Motor neuron (in vitro differentiated cells): ENCODE measurements around the gene HSPBAP1. TPM values are rescaled to one million over a fixed set of nuclear protein-coding genes. Genes with fewer than 3 reads are reported as not detected.
"Not testable (repeated sequence)": the region's sequence is repeated elsewhere in the genome, so short reads cannot be mapped to it uniquely, and the experiment has no call there.

ENCODE experiments used
- ATAC-seq, 8 experiments: fragments of 200-7000 bp; cut with Tn5 transposase; replicated peaks in 6 of 8; 2 replicates each; pipeline ENCODE4 v1.8.0; 2021; ENCODE audit warnings: mild to moderate bottlenecking in 8 of 8, moderate library complexity in 8 of 8
- H3K27ac ChIP-seq, 2 donors: fragments of 250-450 bp; sonication (Bioruptor Pico); 2 replicates each; pipeline ENCODE4 v1.9.0; 2021; ENCODE audit warnings: antibody characterized with exemption in 2 of 2, mild to moderate bottlenecking in 2 of 2, moderate library complexity in 1 of 2
- H3K4me1 ChIP-seq, 2 donors: fragments of 250-450 bp; sonication (Bioruptor Pico); replicated peaks in 1 of 2; 2 replicates each; pipeline ENCODE4 v1.6.1; 2021; ENCODE audit warnings: antibody characterized with exemption in 2 of 2, mild to moderate bottlenecking in 2 of 2, moderate library complexity in 1 of 2
- H3K4me3 ChIP-seq, 5 donors: fragments of 250-450 bp; sonication (Bioruptor Pico); 2 replicates each; pipeline ENCODE4 v1.9.0; 2021; ENCODE audit warnings: antibody characterized with exemption in 5 of 5, mild to moderate bottlenecking in 5 of 5, moderate library complexity in 4 of 5
- whole genome bisulfite sequencing, 10 experiments: fragments of 450-650 bp; shearing (Covaris generic); methylation state at CpG; one replicate each; pipeline ENCODE4 v1.0.0; 2022; 5-methylcytosine and 5-hydroxymethylcytosine counted together
- in situ Hi-C, 9 experiments: fragments of 400-800 bp; cut with MboI; loops; one replicate each; pipeline ENCODE4 v1.15.0; 2021; ENCODE audit warnings: low sequenced_read_pairs in 9 of 9, low pct_unique_long_range_greater_than_20kb in 2 of 9; ENCODE audit not compliant: unreplicated experiment in 9 of 9
- total RNA-seq, 8 experiments: library from RNA; unstranded; fragments of 300-600 nt; gene quantifications; 2 replicates each; pipeline versions ENCODE4 v1.2.3 to v1.2.4, GENCODE V29; 2022

The HSPBAP1 gene
- total RNA-seq, 8 experiments from 2014 or later = 4.3 to 37.5 (median 7.2) TPM

GRCh38 chr3:122719273-122719921 lies 74.2 kb downstream of the HSPBAP1 start:
- H3K4me3 ChIP-seq = no peak overlapping the region
- in situ Hi-C loops = no loop called here
- 10 to 100% (median 70%) methylated on average over 1 to 3 of the region's 3 CpGs; no CpG with 5 or more reads in 2 of the 10 experiments for WGBS, 10 experiments
- ATAC-seq = no peak
- H3K27ac ChIP-seq = no peak overlapping the region
- no peaks in the 10 kb centered on the region for H3K4me1 ChIP-seq

GRCh38 chr3:122716667-122717066 lies 77.0 kb downstream of the HSPBAP1 start:
- 33 to 100% (median 88%) methylated on average over 1 to 4 of the region's 4 CpGs; no CpG with 5 or more reads in 1 of the 10 experiments for WGBS, 10 experiments
- Histone ChIP-seq H3K27ac (no peak overlapping the region), H3K4me3 (no peak overlapping the region), H3K4me1 (no peaks in the 10 kb centered on the region)
- no peak for ATAC-seq
- in situ Hi-C loops = no loop called here

GRCh38 chr3:122714273-122714672 lies 79.4 kb downstream of the HSPBAP1 start:
- WGBS, 10 experiments = 65 to 100% (median 87%) methylated on average over 2 to 3 of the region's 3 CpGs; no CpG with 5 or more reads in 2 of the 10 experiments
- Histone ChIP-seq H3K27ac (no peak overlapping the region), H3K4me3 (no peak overlapping the region), H3K4me1 (no peaks in the 10 kb centered on the region)
- in situ Hi-C loops = no loop called here
- peak in 2 of 8 experiments; percentile 63 to 84 for ATAC-seq

GRCh38 chr3:122710616-122711251 lies 82.9 kb downstream of the HSPBAP1 start:
- ATAC-seq, H3K4me3 ChIP-seq, in situ Hi-C loops, H3K27ac ChIP-seq, H3K4me1 ChIP-seq: not testable (repeated sequence)
- 80 to 100% (median 100%) methylated on average over 1 of the region's 1 CpG; no CpG with 5 or more reads in 4 of the 10 experiments for WGBS, 10 experiments

- no peak overlapping the region for H3K4me3 ChIP-seq
- peak in 1 of 8 experiments; percentile 19 for ATAC-seq
- H3K27ac ChIP-seq = no peak overlapping the region
- in situ Hi-C loops = no loop called here
- no peaks in the 10 kb centered on the region for H3K4me1 ChIP-seq
- 60 to 100% (median 100%) methylated on average over 1 of the region's 1 CpG; no CpG with 5 or more reads in 3 of the 10 experiments for WGBS, 10 experiments
Observed at GRCh38 chr3:122705379-122705778, 88.3 kb downstream of the HSPBAP1 start.

GRCh38 chr3:122700193-122700592 lies 93.4 kb downstream of the HSPBAP1 start:
- Histone ChIP-seq H3K4me3 (no peak overlapping the region), H3K27ac (no peak overlapping the region), H3K4me1 (no peaks in the 10 kb centered on the region)
- 50 to 100% (median 84%) methylated on average over 1 to 2 of the region's 2 CpGs for WGBS, 10 experiments
- in situ Hi-C loops = no loop called here
- ATAC-seq = no peak

GRCh38 chr3:122697952-122698620 lies 95.5 kb downstream of the HSPBAP1 start:
- H3K4me3 ChIP-seq = no peak overlapping the region
- no peak overlapping the region for H3K27ac ChIP-seq
- 0 to 100% (median 63%) methylated on average over 1 to 2 of the region's 2 CpGs; no CpG with 5 or more reads in 2 of the 10 experiments for WGBS, 10 experiments
- ATAC-seq = peak in 3 of 8 experiments; percentile 95 to 99 (median 99)
- in situ Hi-C loops = loop anchor here in 2 of 9 experiments (25.0 kb wide), 1 partner anchor 261 kb away; no protein-coding TSS in a partner anchor
- H3K4me1 ChIP-seq = no peaks in the 10 kb centered on the region

GRCh38 chr3:122695927-122696561 lies 97.6 kb downstream of the HSPBAP1 start:
- ATAC-seq = no peak
- Histone ChIP-seq H3K4me1 (no peaks in the 10 kb centered on the region), H3K27ac (no peak overlapping the region), H3K4me3 (no peak overlapping the region)
- in situ Hi-C loops = loop anchor here in 2 of 9 experiments (25.0 kb wide), 1 partner anchor 259 kb away; no protein-coding TSS in a partner anchor

- WGBS, 10 experiments = 55 to 100% (median 82%) methylated on average over 1 to 7 of the region's 7 CpGs; no CpG with 5 or more reads in 1 of the 10 experiments
- in situ Hi-C loops = loop anchor here in 2 of 9 experiments (25.0 kb wide), 1 partner anchor 258 kb away; no protein-coding TSS in a partner anchor
- H3K27ac ChIP-seq = no peak overlapping the region
- no peak for ATAC-seq
- H3K4me1 ChIP-seq = no peaks in the 10 kb centered on the region
- no peak overlapping the region for H3K4me3 ChIP-seq
Observed at GRCh38 chr3:122694966-122695365, 98.7 kb downstream of the HSPBAP1 start.

- no peak for ATAC-seq
- Histone ChIP-seq H3K27ac (no peak overlapping the region), H3K4me1 (no peaks in the 10 kb centered on the region), H3K4me3 (no peak overlapping the region)
- in situ Hi-C loops = loop anchor here in 2 of 9 experiments (25.0 kb wide), 1 partner anchor 255 kb away; no protein-coding TSS in a partner anchor
- 67 to 100% (median 90%) methylated on average over 1 to 3 of the region's 3 CpGs; no CpG with 5 or more reads in 1 of the 10 experiments for WGBS, 10 experiments
Observed at GRCh38 chr3:122692674-122693073, 101.0 kb downstream of the HSPBAP1 start.

GRCh38 chr3:122691195-122691594 lies 102.4 kb downstream of the HSPBAP1 start:
- peak in 3 of 8 experiments; percentile 55 to 81 (median 58) for ATAC-seq
- in situ Hi-C loops = loop anchor here in 2 of 9 experiments (25.0 kb wide), 1 partner anchor 254 kb away; no protein-coding TSS in a partner anchor
- Histone ChIP-seq H3K4me3 (no peak overlapping the region), H3K4me1 (no peaks in the 10 kb centered on the region), H3K27ac (no peak overlapping the region)
- 70 to 100% (median 94%) methylated on average over 1 to 4 of the region's 4 CpGs; no CpG with 5 or more reads in 2 of the 10 experiments for WGBS, 10 experiments

- 75 to 100% (median 90%) methylated on average over 1 of the region's 1 CpG; no CpG with 5 or more reads in 3 of the 10 experiments for WGBS, 10 experiments
- Histone ChIP-seq H3K4me1 (no peaks in the 10 kb centered on the region), H3K27ac (no peak overlapping the region), H3K4me3 (no peak overlapping the region)
- in situ Hi-C loops = loop anchor here in 2 of 9 experiments (25.0 kb wide), 1 partner anchor 253 kb away; no protein-coding TSS in a partner anchor
- ATAC-seq = peak in 1 of 8 experiments; percentile 22
Observed at GRCh38 chr3:122690096-122690495, 103.5 kb downstream of the HSPBAP1 start.
